Panc1 (cell line): ENCODE results near the gene LPP. TPM values are rescaled to one million over a fixed set of nuclear protein-coding genes. Genes with fewer than 3 reads are reported as not detected.

ENCODE experiments used
- ATAC-seq: fragments of 200-7000 bp; cut with Tn5 transposase; 2 replicates; pipeline ENCODE4 v1.9.1; 2020; ENCODE audit warnings: mild to moderate bottlenecking, moderate library complexity
- BruUV-seq: library from RNA; stranded (reverse); fragments of 400-500 nt; replicated peaks from 2 replicates; lab custom pipeline; 2021; lab: Mats Ljungman, UMichigan
- CTCF ChIA-PET: fragments of 300-600 bp; sonication (Branson Sonifier 250); formaldehyde crosslinking; loops from one replicate; lab custom pipeline; 2022; ENCODE audit warnings: antibody characterized with exemption; lab: Charles Lee
- POLR2A ChIA-PET: fragments of 300-600 bp; sonication (Branson Sonifier 250); formaldehyde crosslinking; loops from one replicate; lab custom pipeline; 2022; ENCODE audit warnings: antibody characterized with exemption; lab: Charles Lee
- DNase-seq: peaks from one replicate; pipeline ENCODE4 v3.0.0-alpha.2; 2010; ENCODE audit warnings: low read depth, low spot score
- H3K27ac ChIP-seq: 2 replicates; pipeline ENCODE4 v1.5.1; 2011; ENCODE audit warnings: mild to moderate bottlenecking, low read length, inconsistent platforms
- H3K27me3 ChIP-seq: fragments of 200-500 bp; sonication (Bioruptor generic); 2 replicates; pipeline ENCODE4 v1.6.0; 2014; ENCODE audit warnings: low read length, inconsistent platforms; ENCODE audit not compliant: control insufficient read depth, insufficient read depth
- H3K36me3 ChIP-seq: fragments of 200-500 bp; sonication (Bioruptor generic); 2 replicates; pipeline ENCODE4 v1.5.1; 2014; ENCODE audit warnings: inconsistent platforms, mild to moderate bottlenecking, low read length, moderate library complexity; ENCODE audit not compliant: control insufficient read depth, insufficient read depth
- H3K4me1 ChIP-seq: 2 replicates; pipeline ENCODE4 v1.5.1; 2011; ENCODE audit warnings: inconsistent platforms, mild to moderate bottlenecking, low read length, moderate library complexity; ENCODE audit not compliant: control insufficient read depth, insufficient read depth
- H3K4me3 ChIP-seq, 2 experiments: 2 replicates each; pipeline ENCODE4 v1.5.1; 2011 to 2012; ENCODE audit warnings: low read depth in 2 of 2, low read length in 2 of 2, mild to moderate bottlenecking in 2 of 2, inconsistent platforms in 1 of 2, moderate library complexity in 1 of 2
- H3K9me3 ChIP-seq: fragments of 200-500 bp; sonication (Bioruptor generic); 2 replicates; pipeline ENCODE4 v1.5.1; 2014; ENCODE audit warnings: low read depth, mild to moderate bottlenecking, inconsistent platforms, low read length, moderate library complexity; ENCODE audit not compliant: control insufficient read depth, insufficient read depth
- CTCF ChIP-seq: fragments of 450-650 bp; IDR thresholded peaks from 2 replicates; pipeline ENCODE4 v1.5.1; 2017; ENCODE audit warnings: mild to moderate bottlenecking
- POLR2AphosphoS5 ChIP-seq: IDR thresholded peaks from 2 replicates; pipeline ENCODE4 v1.6.1; 2012; ENCODE audit warnings: mild to moderate bottlenecking, low read depth, low read length, moderate library complexity
- REST ChIP-seq, 2 experiments: IDR thresholded peaks; 2 replicates each; pipeline ENCODE4 v1.6.1; 2011 to 2012; ENCODE audit warnings: low read depth in 2 of 2, control low read depth in 1 of 2, low read length in 1 of 2, mild to moderate bottlenecking in 1 of 2, moderate library complexity in 1 of 2; ENCODE audit not compliant: insufficient read depth in 1 of 2
- SIN3A ChIP-seq: IDR thresholded peaks from 2 replicates; pipeline ENCODE4 v1.6.1; 2012; ENCODE audit warnings: low read depth, mild to moderate bottlenecking, low read length, moderate library complexity, borderline replicate concordance; ENCODE audit not compliant: insufficient read depth
- TCF7L2 ChIP-seq: IDR thresholded peaks from 2 replicates; pipeline ENCODE4 v1.6.1; 2011; ENCODE audit warnings: mild to moderate bottlenecking, low read depth, low read length, inconsistent platforms
- in situ Hi-C: cut with HindIII; loops from 2 replicates; pipeline ENCODE4 v1.10.0; 2016; ENCODE audit warnings: low sequenced_read_pairs, low pct_unique_long_range_greater_than_20kb
- intact Hi-C: fragments of 100-400 bp; cut with micrococcal nuclease; formaldehyde crosslinking; loops from one replicate; pipeline ENCODE4 v1.10.0; 2022; ENCODE audit not compliant: unreplicated experiment
- total RNA-seq: library from RNA; stranded (reverse); gene quantifications from one replicate; pipeline ENCODE4 v1.2.1, GENCODE V29; 2021; ENCODE audit not compliant: unreplicated experiment

LPP gene
- total RNA-seq, 1 experiment from 2014 or later, result 90.0 TPM

GRCh38 chr3:188759336-188760005, 605.5 kb downstream of the LPP start:
- no peak for DNase-seq
- in situ Hi-C loops, result no loop called here
- ChIA-PET CTCF (no interaction called here), POLR2A (interaction anchor here (0.7 kb wide), 1 partner anchor 1355 kb away, joined by 3 read pairs; no protein-coding TSS in a partner anchor)
- Histone ChIP-seq H3K36me3 (no peaks in the 10 kb centered on the region), H3K27me3 (no peaks in the 10 kb centered on the region), H3K9me3 (no peaks in the 10 kb centered on the region), H3K4me1 (no peaks in the 10 kb centered on the region), H3K4me3 (no peak overlapping the region), H3K27ac (no peak overlapping the region)
- TF ChIP-seq POLR2AphosphoS5 (no peak), SIN3A (no peak)
- intact Hi-C loops, result no loop called here
- ATAC-seq, result no peak
- BruUV-seq, result no TSS peak

- ATAC-seq (no peak), DNase-seq (no peak)
- Histone ChIP-seq H3K27ac (no peak overlapping the region), H3K4me3 (no peak overlapping the region), H3K36me3 (no peaks in the 10 kb centered on the region), H3K27me3 (no peaks in the 10 kb centered on the region), H3K9me3 (no peaks in the 10 kb centered on the region), H3K4me1 (no peaks in the 10 kb centered on the region)
- ChIA-PET POLR2A (interaction anchor here (0.7 kb wide), 1 partner anchor 1354 kb away, joined by 3 read pairs; no protein-coding TSS in a partner anchor), CTCF (no interaction called here)
- no TSS peak for BruUV-seq
- in situ Hi-C loops (no loop called here), intact Hi-C loops (no loop called here)
- TF ChIP-seq POLR2AphosphoS5, result no peak
- no peak for TF ChIP-seq TCF7L2
- no peak for TF ChIP-seq SIN3A
- TF ChIP-seq CTCF, result no peak
- TF ChIP-seq REST (IDR thresholded peaks at IDR 0.05; ENCODE audit: insufficient read depth in 1 of 2, low read depth in 2 of 2, low read length in 1 of 2), result no peak
These were observed 606.5 kb downstream of the LPP start for GRCh38 chr3:188760408-188760807.

GRCh38 chr3:188761439-188761838, 607.5 kb downstream of the LPP start:
- H3K36me3 ChIP-seq, result no peaks in the 10 kb centered on the region
- ATAC-seq (no peak), DNase-seq (no peak)
- H3K27me3 ChIP-seq, result no peaks in the 10 kb centered on the region
- no peaks in the 10 kb centered on the region for H3K4me1 ChIP-seq
- no peak overlapping the region for H3K27ac ChIP-seq
- intact Hi-C loops, result no loop called here
- ChIA-PET POLR2A (interaction anchor here (0.7 kb wide), 1 partner anchor 1018 kb away, joined by 3 read pairs; no protein-coding TSS in a partner anchor), CTCF (no interaction called here)
- H3K4me3 ChIP-seq, result no peak overlapping the region
- no peaks in the 10 kb centered on the region for H3K9me3 ChIP-seq
- in situ Hi-C loops, result no loop called here
- TF ChIP-seq REST (IDR thresholded peaks at IDR 0.05; ENCODE audit: insufficient read depth in 1 of 2, low read depth in 2 of 2, low read length in 1 of 2) (no peak), POLR2AphosphoS5 (no peak), TCF7L2 (no peak), SIN3A (no peak), CTCF (no peak)
- BruUV-seq, result no TSS peak
